PC-3 (cell line): ENCODE measurements around the gene DHODH.

ENCODE experiments used
- EZH2phosphoT487 ChIP-seq: fragments of 300-600 bp; sonication (generic); IDR thresholded peaks from 2 replicates; pipeline ENCODE4 v1.6.1; 2018; ENCODE audit warnings: mild to moderate bottlenecking, antibody characterized with exemption, low read length, borderline replicate concordance
- TF ChIP-seq, protein P1 (sequence below): fragments of 300-600 bp; sonication (generic); conservative IDR thresholded peaks from 2 replicates; pipeline ENCODE4 v1.5.1; 2017; ENCODE audit warnings: antibody characterized with exemption, low read depth, mild to moderate bottlenecking, low read length

GRCh38 chr16:72043539-72043938 is 35.0 kb downstream of the DHODH start:
- TF ChIP-seq, protein P1, sequence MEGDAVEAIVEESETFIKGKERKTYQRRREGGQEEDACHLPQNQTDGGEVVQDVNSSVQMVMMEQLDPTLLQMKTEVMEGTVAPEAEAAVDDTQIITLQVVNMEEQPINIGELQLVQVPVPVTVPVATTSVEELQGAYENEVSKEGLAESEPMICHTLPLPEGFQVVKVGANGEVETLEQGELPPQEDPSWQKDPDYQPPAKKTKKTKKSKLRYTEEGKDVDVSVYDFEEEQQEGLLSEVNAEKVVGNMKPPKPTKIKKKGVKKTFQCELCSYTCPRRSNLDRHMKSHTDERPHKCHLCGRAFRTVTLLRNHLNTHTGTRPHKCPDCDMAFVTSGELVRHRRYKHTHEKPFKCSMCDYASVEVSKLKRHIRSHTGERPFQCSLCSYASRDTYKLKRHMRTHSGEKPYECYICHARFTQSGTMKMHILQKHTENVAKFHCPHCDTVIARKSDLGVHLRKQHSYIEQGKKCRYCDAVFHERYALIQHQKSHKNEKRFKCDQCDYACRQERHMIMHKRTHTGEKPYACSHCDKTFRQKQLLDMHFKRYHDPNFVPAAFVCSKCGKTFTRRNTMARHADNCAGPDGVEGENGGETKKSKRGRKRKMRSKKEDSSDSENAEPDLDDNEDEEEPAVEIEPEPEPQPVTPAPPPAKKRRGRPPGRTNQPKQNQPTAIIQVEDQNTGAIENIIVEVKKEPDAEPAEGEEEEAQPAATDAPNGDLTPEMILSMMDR: no peak
- TF ChIP-seq EZH2phosphoT487: no peak
